ENCODE results near the gene FAM107A. TPM values are rescaled to one million over a fixed set of nuclear protein-coding genes. Genes with fewer than 3 reads are reported as not detected.
A peak's percentile ranks its signal among the peaks of the same experiment; 100 is the strongest.

FAM107A gene
- total RNA-seq, 1 donor from 2014 or later = 2.3 TPM

DNA sequence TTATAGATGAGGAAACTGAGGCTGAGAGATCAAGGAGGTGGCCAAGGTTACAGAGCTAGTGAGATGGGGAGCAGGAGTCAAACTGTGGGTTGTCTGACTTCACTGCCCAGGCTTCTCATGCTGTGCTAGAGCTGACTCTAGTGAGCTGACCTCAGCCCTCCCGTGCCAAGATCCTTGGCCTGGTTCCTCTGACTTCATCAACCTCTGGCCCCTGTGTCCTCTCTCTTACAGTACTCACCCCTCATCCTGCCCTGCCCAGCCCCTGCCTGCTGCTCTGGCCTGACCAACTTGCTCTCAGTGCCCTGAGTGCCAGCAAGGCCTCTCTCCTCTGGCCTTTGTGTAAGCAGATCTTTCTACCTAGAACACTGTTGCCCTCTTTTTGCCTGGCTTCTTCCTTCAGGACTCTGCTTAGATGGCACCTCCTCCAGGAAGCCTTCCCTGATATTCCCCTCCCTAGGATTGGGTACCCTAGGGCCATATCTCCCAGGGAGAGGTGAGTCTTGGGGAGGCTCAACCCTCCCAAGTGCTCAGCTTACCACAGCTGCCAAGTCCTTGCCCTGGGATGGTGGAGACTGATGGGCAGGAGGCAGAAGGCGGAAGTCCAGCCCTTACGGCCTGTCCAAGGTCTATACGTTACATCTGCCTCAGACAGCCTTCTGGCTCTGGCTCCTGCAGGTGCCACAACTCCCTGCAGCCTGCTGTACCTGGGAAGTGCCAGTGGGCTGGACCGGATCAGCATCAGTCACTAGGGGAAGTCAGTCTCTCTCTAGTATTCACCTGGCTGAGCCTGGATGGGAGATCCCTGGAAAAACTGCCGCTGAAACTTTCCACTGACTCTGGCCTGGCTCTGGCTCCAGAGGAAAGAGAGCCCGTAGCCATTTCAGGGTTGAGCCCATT, 36.3 kb upstream of the FAM107A start:
- no peaks in the 10 kb centered on the region for H3K36me3 Mint-ChIP-seq (ENCODE audit: low read depth)
- H3K4me1 Mint-ChIP-seq = peaks cover 15% of the 10 kb centered on the region
- H3K4me3 Mint-ChIP-seq = no peak overlapping the region
- DNase-seq (ENCODE audit: low read depth, low spot score) = no peak
- H3K27ac Mint-ChIP-seq (ENCODE audit: unreplicated experiment) = peak overlapping the region; percentile 90
- H3K27me3 Mint-ChIP-seq (ENCODE audit: low read depth) = no peaks in the 10 kb centered on the region
- no peaks in the 10 kb centered on the region for H3K9me3 Mint-ChIP-seq
- TF ChIP-seq, protein P1, sequence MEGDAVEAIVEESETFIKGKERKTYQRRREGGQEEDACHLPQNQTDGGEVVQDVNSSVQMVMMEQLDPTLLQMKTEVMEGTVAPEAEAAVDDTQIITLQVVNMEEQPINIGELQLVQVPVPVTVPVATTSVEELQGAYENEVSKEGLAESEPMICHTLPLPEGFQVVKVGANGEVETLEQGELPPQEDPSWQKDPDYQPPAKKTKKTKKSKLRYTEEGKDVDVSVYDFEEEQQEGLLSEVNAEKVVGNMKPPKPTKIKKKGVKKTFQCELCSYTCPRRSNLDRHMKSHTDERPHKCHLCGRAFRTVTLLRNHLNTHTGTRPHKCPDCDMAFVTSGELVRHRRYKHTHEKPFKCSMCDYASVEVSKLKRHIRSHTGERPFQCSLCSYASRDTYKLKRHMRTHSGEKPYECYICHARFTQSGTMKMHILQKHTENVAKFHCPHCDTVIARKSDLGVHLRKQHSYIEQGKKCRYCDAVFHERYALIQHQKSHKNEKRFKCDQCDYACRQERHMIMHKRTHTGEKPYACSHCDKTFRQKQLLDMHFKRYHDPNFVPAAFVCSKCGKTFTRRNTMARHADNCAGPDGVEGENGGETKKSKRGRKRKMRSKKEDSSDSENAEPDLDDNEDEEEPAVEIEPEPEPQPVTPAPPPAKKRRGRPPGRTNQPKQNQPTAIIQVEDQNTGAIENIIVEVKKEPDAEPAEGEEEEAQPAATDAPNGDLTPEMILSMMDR (conservative IDR thresholded peaks at IDR 0.05) = no peak

DNA sequence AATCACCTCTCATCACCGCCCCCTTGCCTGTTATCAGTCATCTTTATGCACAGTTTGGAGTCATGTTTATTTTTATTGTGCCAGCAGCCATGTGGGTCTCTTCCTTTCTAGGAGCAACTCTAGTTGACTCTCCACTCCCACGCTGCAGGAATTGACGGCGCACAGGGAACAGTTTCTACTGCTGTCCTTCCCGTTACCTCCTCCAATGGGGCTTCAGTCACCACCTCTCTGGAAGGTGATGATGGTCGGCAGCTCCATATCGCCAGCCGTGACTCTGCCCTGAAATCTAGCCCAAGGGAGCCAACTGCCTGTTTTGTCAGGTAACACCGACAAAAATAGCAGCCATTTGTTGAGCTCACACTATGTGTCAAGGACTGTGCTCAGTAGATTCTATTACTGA, 35.6 kb upstream of the FAM107A start:
- H3K4me1 Mint-ChIP-seq = peaks cover 8% of the 10 kb centered on the region
- DNase-seq (ENCODE audit: low read depth, low spot score) = no peak
- no peak overlapping the region for H3K4me3 Mint-ChIP-seq
- no peaks in the 10 kb centered on the region for H3K27me3 Mint-ChIP-seq (ENCODE audit: low read depth)
- peak overlapping the region; percentile 90 for H3K27ac Mint-ChIP-seq (ENCODE audit: unreplicated experiment)
- TF ChIP-seq, protein P1 (conservative IDR thresholded peaks at IDR 0.05) = no peak
- no peaks in the 10 kb centered on the region for H3K9me3 Mint-ChIP-seq
- no peaks in the 10 kb centered on the region for H3K36me3 Mint-ChIP-seq (ENCODE audit: low read depth)

DNA sequence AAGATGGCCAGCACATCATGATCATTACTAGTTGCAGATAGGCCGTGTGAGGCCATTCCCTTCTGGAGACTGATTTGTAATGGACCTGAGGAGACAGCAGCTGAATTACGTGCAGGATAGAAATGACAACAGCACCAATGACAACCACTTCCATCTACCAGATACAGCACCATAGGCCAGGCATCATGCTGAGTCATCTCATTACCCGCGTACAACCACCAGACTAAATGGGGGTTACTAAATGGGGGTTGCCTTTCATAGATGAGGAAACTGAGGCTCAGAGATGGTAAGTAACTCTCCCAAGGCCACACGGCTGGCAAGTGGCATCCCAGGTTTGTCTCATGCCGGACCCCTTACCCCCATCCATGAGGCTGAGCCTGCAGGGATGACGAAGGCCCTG, 32.8 kb upstream of the FAM107A start:
- no peak for DNase-seq (ENCODE audit: low read depth, low spot score)
- TF ChIP-seq, protein P1 (conservative IDR thresholded peaks at IDR 0.05) = no peak
- Mint-ChIP-seq H3K4me3 (no peak overlapping the region), H3K4me1 (no peaks in the 10 kb centered on the region), H3K27ac (ENCODE audit: unreplicated experiment) (no peak overlapping the region), H3K27me3 (ENCODE audit: low read depth) (no peaks in the 10 kb centered on the region), H3K9me3 (no peaks in the 10 kb centered on the region), H3K36me3 (ENCODE audit: low read depth) (no peaks in the 10 kb centered on the region)

DNA sequence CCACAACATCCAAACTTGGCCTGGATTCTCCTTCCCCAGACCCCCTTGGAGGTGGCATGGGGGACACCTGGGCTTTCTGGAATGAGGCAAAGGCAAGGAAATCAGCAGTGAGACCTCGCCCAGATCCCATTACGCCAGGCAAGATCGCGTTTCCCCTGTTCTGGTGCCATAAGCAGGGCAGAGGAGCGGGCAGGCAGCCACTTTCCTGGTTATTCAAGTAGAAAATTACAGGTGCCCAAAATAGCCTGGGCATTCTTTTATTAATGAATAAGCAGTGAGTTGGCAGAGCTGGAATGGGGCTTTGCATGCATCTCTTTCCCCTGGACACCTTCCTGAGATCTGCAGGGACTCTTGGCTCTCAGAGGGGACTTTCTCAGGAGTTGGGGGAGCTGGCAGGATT, 31.5 kb upstream of the FAM107A start:
- H3K27ac Mint-ChIP-seq (ENCODE audit: unreplicated experiment) = no peak overlapping the region
- no peaks in the 10 kb centered on the region for H3K36me3 Mint-ChIP-seq (ENCODE audit: low read depth)
- H3K4me1 Mint-ChIP-seq = peaks cover 7% of the 10 kb centered on the region
- no peak for DNase-seq (ENCODE audit: low read depth, low spot score)
- H3K27me3 Mint-ChIP-seq (ENCODE audit: low read depth) = no peaks in the 10 kb centered on the region
- no peak overlapping the region for H3K4me3 Mint-ChIP-seq
- TF ChIP-seq, protein P1 (conservative IDR thresholded peaks at IDR 0.05) = no peak
- H3K9me3 Mint-ChIP-seq = no peaks in the 10 kb centered on the region

DNA sequence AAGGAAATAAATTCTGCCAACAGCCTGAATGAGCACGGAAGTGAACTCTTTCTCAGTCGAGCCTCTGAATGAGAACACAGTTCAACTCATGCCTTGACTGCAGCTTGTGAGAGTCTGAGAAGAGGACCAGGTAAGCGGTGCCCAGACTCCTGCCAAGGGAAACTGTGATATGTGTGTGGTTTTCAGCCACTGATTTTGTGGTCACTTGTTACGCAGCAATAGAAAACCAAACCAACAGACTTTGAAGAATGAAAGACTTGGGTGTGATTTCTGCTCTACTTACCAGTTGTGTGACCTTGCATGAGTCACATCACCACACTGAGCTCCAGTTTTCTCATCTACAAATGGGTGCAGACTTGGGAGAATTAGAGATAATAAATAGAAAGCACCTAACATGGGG, 30.6 kb upstream of the FAM107A start:
- DNase-seq (ENCODE audit: low read depth, low spot score) = no peak
- no peaks in the 10 kb centered on the region for H3K9me3 Mint-ChIP-seq
- no peak overlapping the region for H3K4me3 Mint-ChIP-seq
- H3K27me3 Mint-ChIP-seq (ENCODE audit: low read depth) = no peaks in the 10 kb centered on the region
- H3K27ac Mint-ChIP-seq (ENCODE audit: unreplicated experiment) = no peak overlapping the region
- peaks cover 13% of the 10 kb centered on the region for H3K4me1 Mint-ChIP-seq
- no peaks in the 10 kb centered on the region for H3K36me3 Mint-ChIP-seq (ENCODE audit: low read depth)
- TF ChIP-seq, protein P1 (conservative IDR thresholded peaks at IDR 0.05) = no peak

Data from neural crest cell (in vitro differentiated cells).